Measurements from ENCODE around the gene JCAD.
"Not testable (repeated sequence)": the region's sequence is repeated elsewhere in the genome, so short reads cannot be mapped to it uniquely, and the experiment has no call there.

The JCAD gene

DNA sequence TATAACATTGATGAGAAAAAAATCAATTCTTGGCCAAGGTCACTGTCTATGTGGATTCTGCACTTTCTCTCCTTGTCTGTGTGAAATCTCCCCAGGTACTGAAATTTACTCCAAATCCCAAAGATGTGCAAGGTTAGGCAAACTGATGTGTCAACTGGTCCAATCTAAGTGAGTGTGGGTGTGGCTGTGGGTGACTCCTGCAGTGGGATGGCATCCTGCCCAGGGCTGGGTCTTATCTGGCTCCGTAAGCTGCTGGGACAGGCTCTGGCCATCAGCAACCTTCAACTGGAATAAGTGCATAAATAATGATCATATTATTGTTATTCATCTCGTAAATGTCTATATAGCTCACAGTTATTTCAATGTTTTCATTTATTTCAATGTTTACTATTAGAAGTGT lies 79.3 kb downstream of the JCAD start:
- DNase-seq = no peak

DNA sequence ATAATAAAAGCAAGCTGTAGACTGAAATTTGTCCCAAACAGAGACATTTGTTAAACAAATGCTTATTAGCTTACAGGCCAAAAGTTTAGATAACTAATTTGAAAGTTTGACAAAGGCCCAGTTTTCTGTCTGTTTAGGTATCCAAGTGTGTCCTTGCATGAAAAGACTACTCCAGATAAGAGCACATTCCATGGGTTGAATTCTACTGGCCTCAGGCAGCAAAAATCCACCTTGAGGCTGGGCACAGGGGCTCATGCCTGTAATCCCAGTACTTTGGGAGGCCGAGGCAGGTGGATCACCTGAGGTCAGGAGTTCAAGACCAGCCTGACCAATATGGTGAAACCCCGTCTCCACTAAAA lies 80.0 kb downstream of the JCAD start:
- not testable (repeated sequence) for DNase-seq

DNA sequence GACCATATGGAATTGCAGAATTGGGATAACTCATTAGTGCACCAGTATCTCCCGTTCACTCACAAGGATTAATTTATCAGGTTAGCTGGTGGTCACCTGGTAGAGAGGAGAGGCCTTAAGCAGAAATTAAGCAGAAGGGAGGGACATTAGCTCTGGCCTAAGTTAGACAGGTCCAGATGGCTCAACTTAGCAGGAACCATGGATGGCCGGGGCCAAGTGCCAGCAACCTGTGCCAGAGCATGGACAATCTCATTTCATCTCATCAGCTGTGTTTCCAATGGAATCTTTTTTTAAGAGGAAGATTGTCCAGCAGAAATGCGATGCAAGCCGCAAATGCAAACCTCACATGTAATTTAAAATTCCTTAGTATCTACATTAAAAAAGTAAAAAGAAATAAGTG lies 82.2 kb downstream of the JCAD start:
- DNase-seq = no peak

DNA sequence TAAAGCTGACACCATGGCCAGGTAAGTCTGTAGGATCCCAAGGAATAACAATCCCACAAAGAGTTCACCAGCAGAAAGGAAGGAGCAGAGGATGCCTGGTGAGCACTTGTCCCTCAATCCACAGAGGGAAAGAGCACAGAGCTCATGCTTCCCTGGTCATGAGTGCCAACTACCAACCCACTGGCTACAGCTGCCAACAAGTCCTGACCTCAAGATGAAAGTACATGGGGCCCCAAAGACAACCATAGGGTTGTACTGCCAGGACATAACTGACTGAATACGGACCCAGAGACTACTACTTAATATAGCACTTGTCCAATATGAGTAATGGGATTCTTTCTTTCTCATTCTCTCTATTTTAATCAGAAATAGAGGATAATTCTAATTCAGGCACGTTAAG lies 83.3 kb downstream of the JCAD start:
- no peak for DNase-seq

DNA sequence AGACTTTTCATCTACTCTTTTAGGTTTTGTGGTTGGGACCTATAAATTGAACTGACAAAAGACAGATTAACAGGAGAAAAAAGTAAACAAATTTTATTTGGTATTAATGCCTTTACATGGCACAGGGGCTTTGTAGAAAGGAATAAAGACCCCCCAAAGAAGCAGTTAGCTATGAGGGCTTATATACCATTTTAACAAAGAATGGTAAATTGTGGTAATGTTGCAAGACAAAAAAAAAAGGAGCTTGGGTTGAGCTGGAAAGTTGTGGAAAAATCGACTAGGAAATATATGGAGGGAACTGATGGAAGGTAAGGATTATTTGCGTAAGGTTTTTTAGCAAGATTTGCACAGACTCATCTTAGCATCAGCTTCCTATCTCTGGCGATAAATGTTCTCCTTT lies 84.6 kb downstream of the JCAD start:
- no peak for DNase-seq

DNA sequence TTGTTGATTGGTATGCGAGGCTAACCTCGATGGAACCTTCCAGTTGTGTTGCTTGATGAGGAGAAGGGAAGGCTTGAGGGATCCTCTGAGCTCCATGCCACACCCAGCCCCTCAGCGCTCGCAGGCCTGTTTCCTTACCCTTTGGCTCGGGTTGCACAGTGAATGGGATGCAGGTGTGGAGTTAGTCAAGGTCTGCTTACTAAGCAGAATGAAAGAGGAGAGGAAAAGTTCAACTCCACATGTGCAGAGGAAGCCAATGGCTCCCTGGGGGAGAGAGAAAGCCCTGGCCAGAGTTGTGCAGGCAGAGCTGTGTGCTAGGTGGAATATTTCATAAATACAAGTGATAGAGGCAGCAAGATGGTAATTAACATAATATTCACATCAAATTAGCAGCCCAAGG lies 85.5 kb downstream of the JCAD start:
- no peak for DNase-seq

DNA sequence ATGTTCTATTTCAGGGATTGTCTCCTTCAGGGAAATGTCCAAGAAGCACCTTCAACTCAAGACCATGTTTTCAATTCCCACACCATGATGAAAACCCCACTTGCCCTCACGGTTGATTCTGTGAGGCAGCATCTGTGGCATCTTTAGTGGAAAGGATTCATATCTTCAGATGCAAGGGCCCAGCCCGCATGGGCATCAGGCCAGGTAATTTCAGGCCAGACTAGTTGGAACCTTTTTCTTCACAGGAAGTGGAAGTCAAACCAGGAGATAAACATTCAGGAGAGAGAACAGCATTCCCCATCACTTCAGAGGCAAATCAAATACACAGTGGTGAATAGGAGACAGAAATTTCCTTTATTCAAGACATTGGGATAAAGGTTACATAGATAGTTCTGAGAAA lies 88.8 kb downstream of the JCAD start:
- no peak for DNase-seq

DNA sequence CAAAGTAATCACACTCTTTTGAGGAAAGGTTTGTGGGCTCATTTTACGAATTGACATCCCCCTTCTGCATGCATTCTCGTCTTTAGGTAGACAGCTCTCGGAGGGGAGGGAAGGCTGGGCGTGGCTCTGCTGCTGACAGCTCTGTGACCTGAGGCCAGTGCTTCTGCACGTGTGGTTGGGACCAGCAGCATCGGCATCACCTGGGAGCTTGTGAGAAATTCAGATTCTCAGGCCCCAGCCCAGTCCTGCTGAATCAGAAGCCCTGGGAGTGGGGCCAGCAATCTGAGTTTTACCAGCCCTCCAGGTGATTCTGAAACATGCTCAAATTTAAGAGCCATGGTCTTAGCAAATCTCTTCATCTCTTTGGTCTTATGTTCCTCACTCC lies 89.4 kb downstream of the JCAD start:
- DNase-seq = no peak

DNA sequence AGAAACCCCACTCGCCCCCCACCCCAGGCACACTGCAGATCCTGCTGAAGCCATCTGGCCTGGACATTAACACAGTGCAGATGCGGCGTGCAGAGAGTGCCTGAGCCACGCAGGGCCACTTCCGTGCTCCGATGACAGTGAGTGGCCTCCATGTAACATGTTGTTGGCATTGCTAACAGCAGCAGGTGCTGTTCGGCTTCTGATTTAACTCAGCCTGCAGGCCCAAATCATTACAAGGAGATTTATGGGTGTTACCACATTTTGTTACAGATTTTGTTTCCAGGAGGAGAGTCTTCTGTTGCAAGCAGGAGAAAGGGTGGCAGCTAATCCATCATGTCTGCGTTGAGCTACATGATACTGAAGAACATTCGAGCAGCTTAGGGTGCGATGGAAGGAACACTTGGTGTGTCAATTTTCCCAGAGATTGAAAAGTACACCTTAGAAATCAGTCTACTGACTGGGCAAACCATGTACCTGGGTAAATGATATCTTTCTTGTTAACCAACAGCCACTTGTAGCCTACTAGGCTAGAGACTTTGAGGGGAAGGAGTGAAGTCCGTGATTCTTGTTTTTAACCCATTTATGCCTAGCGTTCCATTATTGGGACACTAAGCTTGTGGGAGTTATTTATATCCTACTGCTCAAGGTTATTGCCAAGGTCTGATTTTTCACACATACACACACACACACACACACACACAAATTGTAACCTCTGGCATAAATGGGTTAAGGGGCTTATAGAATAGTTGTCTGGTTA lies 90.0 kb downstream of the JCAD start:
- no peak for DNase-seq

DNA sequence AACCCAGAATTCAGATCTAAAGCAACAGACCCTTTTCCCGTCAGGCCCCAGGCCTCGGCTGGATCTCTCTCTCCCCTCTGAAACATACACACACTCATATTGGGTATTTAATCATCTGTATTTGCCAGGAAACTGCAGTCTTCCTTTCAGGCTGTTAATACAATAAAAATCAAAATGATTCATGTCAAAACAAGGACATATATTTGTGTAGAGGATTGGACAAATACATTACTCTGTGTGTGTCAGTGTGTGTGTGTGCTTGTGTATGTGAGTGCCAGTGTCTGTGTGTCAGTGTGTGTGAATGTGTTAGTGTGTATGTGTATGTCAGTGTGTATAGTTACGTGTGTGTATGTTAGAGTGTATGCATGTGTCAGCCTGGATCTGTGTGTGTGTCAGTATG lies 90.8 kb downstream of the JCAD start:
- no peak for DNase-seq

DNA sequence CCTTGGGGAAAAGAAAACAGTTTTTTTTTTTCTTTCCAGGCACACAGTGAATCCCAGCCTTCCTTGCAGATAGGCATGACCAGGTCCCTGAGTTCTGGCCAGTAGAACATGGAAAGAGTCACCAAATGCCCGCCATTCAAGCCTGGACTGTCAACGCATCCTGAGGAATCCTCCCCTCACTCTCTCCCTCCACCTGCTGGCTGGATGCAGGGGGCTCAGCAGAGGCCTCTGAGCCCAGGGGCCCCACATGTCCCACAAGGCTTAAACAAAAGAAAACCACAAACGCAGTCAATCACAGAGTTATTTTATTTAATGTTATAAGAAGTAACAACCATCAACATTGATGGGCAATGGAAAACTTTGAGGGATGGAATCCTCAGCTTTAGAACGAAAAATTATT lies 93.1 kb downstream of the JCAD start:
- no peak for DNase-seq
